Left lobe of liver (tissue), 2 donors: Measurements from ENCODE around the gene GAPVD1. TPM values are rescaled to one million over a fixed set of nuclear protein-coding genes. Genes with fewer than 3 reads are reported as not detected.
A peak's percentile ranks its signal among the peaks of the same experiment; 100 is the strongest.

Experiments used
- ATAC-seq: fragments of 200-7000 bp; cut with Tn5 transposase; one replicate; pipeline ENCODE4 v1.9.1; 2020; ENCODE audit warnings: mild to moderate bottlenecking, moderate library complexity
- DNase-seq: peaks from one replicate; pipeline ENCODE4 v3.0.0-alpha.2; 2020; ENCODE audit warnings: low spot score
- total RNA-seq: library from RNA; stranded (reverse); gene quantifications from one replicate; pipeline ENCODE4 v1.2.1, GENCODE V29; 2021
- donor health status: DM: no; HTN: no; CAD: no; lungs with moderate emphysema.
- donor health status: DM: no; HTN: yes; CAD: no.

Gene GAPVD1
- total RNA-seq, 1 donor from 2014 or later = 16.4 TPM

GRCh38 chr9:125404733-125405132 lies 143.1 kb downstream of the GAPVD1 start:
- DNase-seq (no peak), ATAC-seq (no peak)

GRCh38 chr9:125405938-125406809 lies 144.5 kb downstream of the GAPVD1 start:
- ATAC-seq = no peak
- DNase-seq = no peak

GRCh38 chr9:125406810-125407087 lies 145.1 kb downstream of the GAPVD1 start:
- DNase-seq = no peak
- ATAC-seq = no peak

GRCh38 chr9:125407432-125407973 lies 145.9 kb downstream of the GAPVD1 start:
- DNase-seq = no peak
- ATAC-seq = no peak

- DNase-seq (peak; percentile 75), ATAC-seq (peak; percentile 95)
Observed at GRCh38 chr9:125407974-125408900, 146.6 kb downstream of the GAPVD1 start.

- ATAC-seq = no peak
Observed at GRCh38 chr9:125409217-125409636, 147.6 kb downstream of the GAPVD1 start.

GRCh38 chr9:125409637-125410521 lies 148.3 kb downstream of the GAPVD1 start:
- no peak for DNase-seq

More at GRCh38 chr9:125409217-125409636, 147.6 kb downstream of the GAPVD1 start:
- DNase-seq = no peak

GRCh38 chr9:125410522-125410894 lies 148.9 kb downstream of the GAPVD1 start:
- ATAC-seq (no peak), DNase-seq (no peak)

More at GRCh38 chr9:125409637-125410521, 148.3 kb downstream of the GAPVD1 start:
- ATAC-seq = no peak

- DNase-seq (no peak), ATAC-seq (no peak)
Observed at GRCh38 chr9:125411171-125411756, 149.6 kb downstream of the GAPVD1 start.

- DNase-seq (no peak), ATAC-seq (no peak)
Observed at GRCh38 chr9:125412166-125412565, 150.5 kb downstream of the GAPVD1 start.

GRCh38 chr9:125413579-125413978 lies 152.0 kb downstream of the GAPVD1 start:
- ATAC-seq (no peak), DNase-seq (no peak)

GRCh38 chr9:125415583-125416460 lies 154.2 kb downstream of the GAPVD1 start:
- no peak for ATAC-seq
- no peak for DNase-seq

- DNase-seq = no peak
- no peak for ATAC-seq
Observed at GRCh38 chr9:125416517-125416916, 154.9 kb downstream of the GAPVD1 start.

Other genes starting within 250 kb of the GAPVD1 start
- gene SCAI, start 118.3 kb upstream of the GAPVD1 start, total RNA-seq = 2.6 TPM
- gene PPP6C, start 72.0 kb upstream of the GAPVD1 start, total RNA-seq = 17.0 TPM
- 22.9 TPM for gene RABEPK, start 61.3 kb upstream of the GAPVD1 start, total RNA-seq
- 251 TPM for gene HSPA5, start 20.5 kb upstream of the GAPVD1 start, total RNA-seq